Smooth muscle cell (in vitro differentiated cells): Measurements from ENCODE around the gene ESR1. TPM values are rescaled to one million over a fixed set of nuclear protein-coding genes. Genes with fewer than 3 reads are reported as not detected.
A peak's percentile ranks its signal among the peaks of the same experiment; 100 is the strongest.

Experiments used
- DNase-seq: peaks from one replicate; lab custom pipeline; 2025; ENCODE audit not compliant: unreplicated experiment; lab: John Stamatoyannopoulos, UW
- H2AFZ ChIP-seq: fragments of 200-600 bp; sonication (generic); 2 replicates; pipeline ENCODE4 v1.6.0; 2016; ENCODE audit warnings: antibody characterized with exemption, low read depth, mild to moderate bottlenecking
- H3F3A ChIP-seq: fragments of 200-600 bp; sonication (generic); 2 replicates; pipeline ENCODE4 v1.6.0; 2017; ENCODE audit warnings: antibody characterized with exemption, low read depth
- H3K27ac ChIP-seq: fragments of 200-600 bp; sonication (generic); 2 replicates; pipeline ENCODE4 v1.5.1; 2016; ENCODE audit warnings: low read depth, mild to moderate bottlenecking
- H3K27me3 ChIP-seq: fragments of 200-600 bp; sonication (generic); 2 replicates; pipeline ENCODE4 v1.6.1; 2016; ENCODE audit warnings: low read depth, mild to moderate bottlenecking
- H3K36me3 ChIP-seq: fragments of 200-600 bp; sonication (generic); 2 replicates; pipeline ENCODE4 v1.5.1; 2016; ENCODE audit warnings: low read depth
- H3K4me1 ChIP-seq: fragments of 200-600 bp; sonication (generic); 2 replicates; pipeline ENCODE4 v1.5.1; 2016; ENCODE audit warnings: low read depth
- H3K4me2 ChIP-seq: fragments of 200-600 bp; sonication (generic); 2 replicates; pipeline ENCODE4 v1.6.0; 2016; ENCODE audit warnings: mild to moderate bottlenecking
- H3K4me3 ChIP-seq: fragments of 200-600 bp; sonication (generic); 2 replicates; pipeline ENCODE4 v1.5.1; 2016; ENCODE audit warnings: mild to moderate bottlenecking
- H3K79me2 ChIP-seq: fragments of 200-600 bp; sonication (generic); 2 replicates; pipeline ENCODE4 v1.6.0; 2016; ENCODE audit warnings: low read depth, mild to moderate bottlenecking
- H3K9ac ChIP-seq: fragments of 200-600 bp; sonication (generic); 2 replicates; pipeline ENCODE4 v1.6.0; 2016; ENCODE audit warnings: low read depth
- H3K9me3 ChIP-seq: fragments of 200-600 bp; sonication (generic); replicated peaks from 2 replicates; pipeline ENCODE4 v1.5.1; 2016; ENCODE audit warnings: low read depth
- H4K20me1 ChIP-seq: fragments of 200-600 bp; sonication (generic); 2 replicates; pipeline ENCODE4 v1.6.0; 2016; ENCODE audit warnings: low read depth
- WGBS: methylation state at CpG from one replicate; pipeline ENCODE4 v1.1.7; 2016; ENCODE audit warnings: low lambda C conversion rate; 5-methylcytosine and 5-hydroxymethylcytosine counted together
- polyA plus RNA-seq: library from polyadenylated mRNA; unstranded; fragments of >200 nt; fragmentation: Nextera tagmentation; extraction: Ambion mirVana; gene quantifications from 2 replicates; pipeline ENCODE4 v1.2.1, GENCODE V29; 2016
- total RNA-seq: library from RNA; depleted of rRNA; stranded (reverse); fragments of >200 nt; gene quantifications from 2 replicates; pipeline ENCODE4 v1.2.3, GENCODE V29; 2014
- TF ChIP-seq, protein P1 (sequence below): fragments of 200-600 bp; sonication (generic); IDR thresholded peaks from 2 replicates; pipeline ENCODE4 v1.5.1; 2017; ENCODE audit warnings: borderline replicate concordance, mild to moderate bottlenecking, antibody characterized with exemption; ENCODE audit not compliant: insufficient read depth, poor library complexity, severe bottlenecking

Gene ESR1
- total and polyA plus RNA-seq, 2 experiments from 2014 or later: 0.16 TPM; not detected in 1

- peak overlapping the region; percentile 44 for H3K4me3 ChIP-seq
- peaks cover 100% of the 10 kb centered on the region for H3K27me3 ChIP-seq
- DNase-seq: no peak
These were observed 1.1 kb downstream of the ESR1 start for GRCh38 chr6:151808371-151809241.

GRCh38 chr6:151811081-151811480, 3.6 kb downstream of the ESR1 start:
- no peaks in the 10 kb centered on the region for H3K36me3 ChIP-seq
- 63% methylated on average over 2 of the region's 2 CpGs for WGBS
- no peaks in the 10 kb centered on the region for H3K9me3 ChIP-seq
- no peak overlapping the region for H2AFZ ChIP-seq
- no peaks in the 10 kb centered on the region for H4K20me1 ChIP-seq
- H3K9ac ChIP-seq: no peak overlapping the region
- DNase-seq: no peak
- H3K27me3 ChIP-seq: peaks cover 88% of the 10 kb centered on the region
- H3K4me1 ChIP-seq: peaks cover 19% of the 10 kb centered on the region
- no peak overlapping the region for H3K27ac ChIP-seq
- H3K4me3 ChIP-seq: no peak overlapping the region
- no peaks in the 10 kb centered on the region for H3K79me2 ChIP-seq
- H3F3A ChIP-seq: no peaks in the 10 kb centered on the region
- TF ChIP-seq, protein P1, sequence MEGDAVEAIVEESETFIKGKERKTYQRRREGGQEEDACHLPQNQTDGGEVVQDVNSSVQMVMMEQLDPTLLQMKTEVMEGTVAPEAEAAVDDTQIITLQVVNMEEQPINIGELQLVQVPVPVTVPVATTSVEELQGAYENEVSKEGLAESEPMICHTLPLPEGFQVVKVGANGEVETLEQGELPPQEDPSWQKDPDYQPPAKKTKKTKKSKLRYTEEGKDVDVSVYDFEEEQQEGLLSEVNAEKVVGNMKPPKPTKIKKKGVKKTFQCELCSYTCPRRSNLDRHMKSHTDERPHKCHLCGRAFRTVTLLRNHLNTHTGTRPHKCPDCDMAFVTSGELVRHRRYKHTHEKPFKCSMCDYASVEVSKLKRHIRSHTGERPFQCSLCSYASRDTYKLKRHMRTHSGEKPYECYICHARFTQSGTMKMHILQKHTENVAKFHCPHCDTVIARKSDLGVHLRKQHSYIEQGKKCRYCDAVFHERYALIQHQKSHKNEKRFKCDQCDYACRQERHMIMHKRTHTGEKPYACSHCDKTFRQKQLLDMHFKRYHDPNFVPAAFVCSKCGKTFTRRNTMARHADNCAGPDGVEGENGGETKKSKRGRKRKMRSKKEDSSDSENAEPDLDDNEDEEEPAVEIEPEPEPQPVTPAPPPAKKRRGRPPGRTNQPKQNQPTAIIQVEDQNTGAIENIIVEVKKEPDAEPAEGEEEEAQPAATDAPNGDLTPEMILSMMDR: no peak
- no peak overlapping the region for H3K4me2 ChIP-seq

More at GRCh38 chr6:151808371-151809241, 1.1 kb downstream of the ESR1 start:
- Histone ChIP-seq H3K4me1 (peaks cover 19% of the 10 kb centered on the region), H3K36me3 (no peaks in the 10 kb centered on the region), H3K4me2 (peak overlapping the region; percentile 88), H3K9ac (no peak overlapping the region), H2AFZ (peak overlapping the region; percentile 71), H4K20me1 (no peaks in the 10 kb centered on the region), H3K27ac (no peak overlapping the region), H3F3A (no peaks in the 10 kb centered on the region), H3K9me3 (no peaks in the 10 kb centered on the region), H3K79me2 (no peaks in the 10 kb centered on the region)
- TF ChIP-seq, protein P1: no peak
- 10% methylated on average over 50 of the region's 60 CpGs for WGBS

DNA sequence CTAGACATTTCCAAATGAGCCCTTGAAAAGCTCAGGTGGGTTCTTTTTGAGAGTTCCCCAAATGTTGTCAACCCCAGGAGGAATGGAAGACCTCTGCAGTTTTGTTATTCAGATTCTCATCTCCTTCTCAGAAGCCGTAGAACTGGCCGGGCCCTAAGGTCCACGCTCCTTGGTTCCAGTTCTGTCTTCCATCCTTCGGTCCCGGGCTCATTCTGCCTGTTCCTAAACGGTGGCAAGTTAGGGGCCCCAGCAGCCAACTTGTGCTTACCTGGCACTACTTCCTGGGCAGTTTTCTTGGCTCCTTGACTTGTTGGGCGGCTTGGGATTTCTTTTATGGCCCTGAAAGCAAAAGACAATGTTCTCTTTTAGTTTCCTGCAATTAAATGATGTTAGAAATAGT, 6.4 kb downstream of the ESR1 start:
- Histone ChIP-seq H3K9me3 (no peaks in the 10 kb centered on the region), H3K9ac (no peak overlapping the region), H3K79me2 (no peaks in the 10 kb centered on the region), H3K36me3 (no peaks in the 10 kb centered on the region), H3F3A (no peaks in the 10 kb centered on the region), H3K27me3 (peaks cover 74% of the 10 kb centered on the region), H3K4me1 (peaks cover 2% of the 10 kb centered on the region), H3K4me3 (no peak overlapping the region), H3K4me2 (no peak overlapping the region), H3K27ac (no peak overlapping the region), H4K20me1 (no peaks in the 10 kb centered on the region), H2AFZ (no peak overlapping the region)
- TF ChIP-seq, protein P1: no peak
- 91% methylated on average over 7 of the region's 7 CpGs for WGBS
- DNase-seq: no peak
